Measurements from ENCODE around the gene MTUS2.

GRCh38 chr13:29494520-29494919 is 674.4 kb downstream of the MTUS2 start:
- TF ChIP-seq CTCF (IDR thresholded peaks at IDR 0.05), result no peak
- no peak for TF ChIP-seq POLR2A (IDR thresholded peaks at IDR 0.05)

Data from body of pancreas (tissue), 4 donors.